Measurements from ENCODE around the gene BRD9.
"Not testable (repeated sequence)": the region's sequence is repeated elsewhere in the genome, so short reads cannot be mapped to it uniquely, and the experiment has no call there.

Gene BRD9

DNA sequence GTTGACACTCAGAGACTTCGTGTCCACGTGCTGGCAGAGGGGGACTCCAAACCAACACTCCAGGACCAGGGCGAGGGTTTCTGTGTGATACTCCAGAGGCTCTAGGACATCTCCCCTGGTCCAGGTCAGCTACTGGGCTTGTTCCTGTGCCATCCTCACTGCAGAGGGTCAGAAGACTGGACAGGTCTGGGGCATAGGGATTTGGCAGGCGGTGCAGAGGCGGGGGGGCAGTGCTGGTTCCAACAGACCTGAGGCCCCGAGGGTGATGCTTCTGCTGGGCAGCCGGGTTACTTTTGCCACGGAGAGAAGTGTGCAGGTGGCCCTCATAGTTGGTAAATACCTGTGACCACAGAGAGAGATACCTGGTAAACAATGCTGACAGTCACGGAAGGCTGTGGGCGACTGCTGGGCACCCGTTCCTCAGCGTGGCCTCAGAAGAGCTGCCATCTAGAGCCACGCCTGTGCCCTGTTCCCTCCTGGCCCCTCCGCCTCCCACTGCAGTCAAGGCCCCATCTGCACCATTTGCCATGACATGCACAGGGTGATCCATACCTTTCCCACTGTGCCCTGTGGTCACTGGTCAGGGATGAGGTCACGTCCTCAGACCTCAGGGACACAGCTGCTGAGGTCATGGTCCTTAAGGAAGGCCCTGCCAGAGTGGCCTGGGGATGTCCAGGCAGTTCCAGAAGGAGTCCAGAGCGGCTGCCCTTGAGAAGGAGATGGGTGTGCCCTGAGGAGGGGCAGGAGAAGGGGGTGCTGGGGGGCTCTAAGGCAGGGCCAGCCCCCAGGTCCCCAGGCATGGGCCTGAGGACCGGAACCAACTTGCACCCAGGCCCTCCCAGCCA is 30.1 kb upstream of the BRD9 start:
- DNase-seq (ENCODE audit: low spot score) = no peak

DNA sequence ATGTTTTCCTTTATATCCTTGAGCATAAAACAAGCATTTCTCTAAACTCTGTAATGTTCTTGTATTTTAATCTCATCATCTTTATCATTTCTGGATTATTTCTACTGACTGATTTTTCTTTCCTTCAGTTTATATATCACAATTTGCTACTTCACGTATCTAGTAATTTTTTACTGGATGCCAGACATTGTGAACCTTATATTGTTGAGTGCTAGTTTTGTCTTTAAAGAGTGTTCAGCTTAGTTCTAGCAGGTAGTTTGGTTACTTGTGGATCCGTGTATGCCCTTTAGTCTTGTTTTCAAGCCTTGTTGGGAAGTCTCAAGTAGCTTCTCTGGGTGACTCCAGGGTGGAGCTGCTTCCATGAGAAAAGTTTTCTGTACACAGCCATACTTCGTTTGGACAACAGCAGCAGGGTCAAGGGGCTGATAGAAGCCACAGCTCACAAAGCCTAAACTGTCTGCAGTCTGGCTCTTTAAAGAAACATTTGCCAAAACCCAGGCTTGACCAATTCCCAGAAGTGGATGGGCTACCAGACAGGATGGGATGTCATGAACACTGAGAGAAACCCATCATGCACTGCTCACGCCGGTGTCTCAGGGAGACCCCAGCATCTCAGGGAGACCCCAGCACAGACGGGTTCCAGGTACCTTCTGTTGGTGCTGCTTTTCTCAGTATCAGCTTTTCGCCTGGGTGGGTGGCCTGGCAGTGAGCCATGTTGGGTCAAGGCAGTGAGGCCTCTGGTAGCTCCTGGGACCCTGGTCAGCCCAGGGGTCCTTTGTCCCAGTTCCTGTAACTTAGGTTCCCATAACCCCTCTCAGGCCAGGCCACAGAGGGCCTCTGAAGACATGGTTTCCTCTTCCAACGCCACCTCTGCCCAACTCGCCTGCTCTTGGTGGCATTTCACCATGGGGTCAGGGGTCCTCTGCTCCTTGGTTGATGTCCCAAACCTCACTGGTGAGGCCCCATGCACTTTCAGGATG is 29.1 kb upstream of the BRD9 start:
- DNase-seq (ENCODE audit: low spot score) = no peak

DNA sequence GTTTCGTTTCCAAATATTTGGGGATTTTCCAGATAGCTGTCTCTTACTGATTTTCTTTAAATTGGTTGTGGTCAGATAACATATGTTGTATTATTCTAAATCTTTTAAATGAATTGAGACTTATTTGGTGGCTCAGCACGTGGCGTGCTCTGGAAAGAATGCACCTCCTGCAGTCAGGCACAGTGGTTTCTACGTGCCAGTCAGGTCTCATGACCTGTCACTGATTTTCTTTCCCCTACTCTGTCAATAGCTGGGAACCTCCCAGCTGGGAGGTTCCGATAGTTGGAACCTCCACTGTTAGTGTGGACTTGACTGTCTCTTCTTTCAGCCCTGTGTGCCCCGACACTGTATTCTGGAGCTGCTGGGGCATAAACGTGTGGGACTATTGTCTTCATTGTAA is 27.7 kb upstream of the BRD9 start:
- no peak for DNase-seq (ENCODE audit: low spot score)

DNA sequence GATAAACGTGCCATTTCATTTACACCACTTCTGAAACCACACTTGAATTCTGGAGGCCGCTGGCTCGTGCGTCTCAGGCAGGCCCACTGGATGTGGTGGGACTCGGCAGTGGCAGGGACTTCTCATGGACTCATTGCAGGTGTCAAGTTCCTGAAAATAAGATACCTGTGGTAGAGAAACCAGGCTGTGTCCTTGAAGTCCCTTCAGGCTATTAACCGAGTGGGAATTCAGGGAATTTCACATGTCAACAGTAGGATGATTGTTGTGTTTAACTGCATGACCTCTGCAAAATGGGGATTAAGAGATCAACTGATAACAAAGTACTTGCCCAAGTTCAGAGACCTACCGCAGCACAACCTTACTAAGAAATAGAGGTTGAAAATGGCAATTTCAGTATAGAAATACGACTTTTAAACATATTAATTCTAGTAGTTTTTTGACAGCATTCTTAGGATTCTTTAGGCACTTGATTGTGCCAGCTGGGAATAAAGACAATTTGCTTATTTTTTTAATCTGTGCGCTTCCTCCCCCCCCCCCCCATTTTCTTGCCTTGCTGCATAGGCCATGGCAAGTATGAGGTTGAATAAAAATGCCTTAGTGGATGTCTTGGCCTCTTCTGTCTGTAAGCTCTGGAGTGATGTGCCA is 26.9 kb upstream of the BRD9 start:
- no peak for DNase-seq (ENCODE audit: low spot score)

DNA sequence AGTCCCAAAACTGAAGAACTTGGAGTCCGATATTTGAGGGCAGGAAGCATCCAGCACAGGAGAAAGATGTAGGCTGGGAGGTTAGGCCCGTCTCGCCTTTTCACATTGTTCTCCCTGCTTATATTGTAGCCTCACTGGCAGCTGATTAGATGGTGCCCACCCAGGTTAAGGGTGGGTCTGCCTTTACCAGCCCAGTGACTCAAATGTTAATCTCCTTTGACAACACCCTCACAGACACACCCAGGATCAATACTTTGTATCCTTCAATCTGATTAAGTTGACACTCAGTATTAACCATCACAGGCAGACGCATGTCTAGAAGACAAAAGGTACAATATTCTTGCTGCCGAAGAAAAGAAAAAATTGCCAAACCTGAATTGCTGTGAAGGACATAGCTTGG is 26.1 kb upstream of the BRD9 start:
- not testable (repeated sequence) for DNase-seq (ENCODE audit: low spot score)

DNA sequence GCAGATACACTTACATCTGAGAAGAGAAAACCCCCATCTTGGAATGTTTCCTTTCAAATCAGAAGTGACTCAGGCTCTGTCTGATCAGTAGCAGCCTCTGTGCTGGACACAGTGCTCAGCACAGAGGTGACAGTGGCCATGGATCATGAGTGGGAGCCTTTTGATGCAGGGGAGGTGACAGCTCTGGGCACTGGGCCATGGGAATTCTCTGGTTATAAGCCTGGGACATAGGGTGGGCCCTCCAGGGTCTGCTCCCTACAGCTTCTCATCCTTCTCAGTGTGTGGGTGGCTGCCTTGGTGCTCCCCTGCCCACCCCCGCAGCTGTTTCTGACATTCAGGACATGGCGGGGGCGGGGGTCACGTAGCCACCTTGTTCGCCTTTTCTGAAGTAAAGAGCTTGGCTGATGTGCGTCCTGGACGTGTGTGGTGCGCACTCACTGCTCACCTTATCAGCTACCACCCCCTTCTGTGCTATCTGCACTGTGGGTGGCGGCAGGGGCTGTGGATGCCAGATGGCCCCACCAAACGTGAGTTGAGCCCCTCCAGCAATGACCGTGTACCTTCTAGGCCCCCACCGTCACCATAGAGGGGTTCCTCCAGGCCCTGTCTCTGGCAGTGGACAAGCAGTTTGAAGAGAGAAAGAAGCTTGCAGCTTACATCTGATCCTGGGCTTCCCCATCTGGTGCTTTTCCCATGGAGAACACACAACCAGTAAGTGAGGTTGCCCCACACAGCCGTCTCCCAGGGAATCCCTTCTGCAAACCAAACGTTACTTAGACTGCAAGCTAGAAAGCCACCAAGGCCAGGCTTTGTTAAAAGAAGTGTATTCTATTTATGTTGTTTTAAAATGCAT is 24.1 kb upstream of the BRD9 start:
- no peak for DNase-seq (ENCODE audit: low spot score)

DNA sequence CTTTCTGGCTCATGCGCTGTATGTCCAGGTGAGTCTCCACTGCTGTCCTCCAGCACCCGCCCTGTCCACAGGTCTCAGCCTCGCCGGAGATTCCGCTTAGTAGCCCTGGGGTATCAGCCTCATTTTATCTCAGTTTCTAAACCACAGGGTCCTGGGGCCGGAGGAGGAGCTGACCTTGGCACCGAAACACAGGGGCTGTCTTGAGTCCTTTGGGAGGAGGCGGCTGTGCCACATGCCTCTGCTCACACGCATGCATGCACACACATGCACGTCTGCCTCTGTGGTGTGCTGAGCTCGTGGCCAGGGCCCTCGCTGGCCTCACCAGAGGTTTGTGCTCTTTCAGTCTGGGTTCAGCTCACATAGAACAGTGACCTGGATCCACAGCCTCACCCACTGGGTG is 23.3 kb upstream of the BRD9 start:
- DNase-seq (ENCODE audit: low spot score) = no peak

DNA sequence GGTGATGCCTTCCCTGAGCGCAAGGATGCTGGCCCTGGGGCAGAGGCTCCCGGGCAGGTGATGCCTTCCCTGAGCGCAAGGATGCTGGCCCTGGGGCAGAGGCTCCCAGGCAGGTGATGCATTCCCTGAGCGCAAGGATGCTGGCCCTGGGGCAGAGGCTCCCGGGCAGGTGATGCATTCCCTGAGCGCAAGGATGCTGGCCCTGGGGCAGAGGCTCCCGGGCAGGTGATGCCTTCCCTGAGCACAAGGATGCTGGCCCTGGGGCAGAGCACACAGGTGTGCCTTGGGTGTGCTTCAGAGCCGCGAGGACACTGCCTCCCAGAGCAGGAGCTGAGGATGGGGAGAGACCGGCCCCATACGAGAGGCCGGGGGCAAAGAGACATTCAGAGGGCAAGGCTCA is 22.7 kb upstream of the BRD9 start:
- not testable (repeated sequence) for DNase-seq (ENCODE audit: low spot score)

DNA sequence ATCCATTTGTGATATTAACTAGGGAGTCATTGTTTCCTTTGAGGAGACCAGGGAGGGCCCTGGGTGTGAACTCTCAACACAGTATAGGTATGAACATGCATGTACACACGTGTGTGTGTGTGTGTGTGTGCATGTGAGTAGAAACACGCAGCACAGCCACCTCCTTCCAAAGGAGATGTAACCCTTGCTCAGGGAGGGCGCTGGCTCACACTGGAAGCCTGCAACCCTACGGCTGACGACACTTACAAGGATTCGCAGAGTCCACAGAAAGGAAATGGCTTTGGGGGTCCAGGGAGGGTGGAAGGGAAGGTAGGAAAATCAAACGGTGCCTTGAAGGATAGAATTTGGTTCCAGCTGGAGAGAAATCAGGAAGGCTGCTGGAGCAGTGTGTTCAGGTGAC is 22.0 kb upstream of the BRD9 start:
- no peak for DNase-seq (ENCODE audit: low spot score)

DNA sequence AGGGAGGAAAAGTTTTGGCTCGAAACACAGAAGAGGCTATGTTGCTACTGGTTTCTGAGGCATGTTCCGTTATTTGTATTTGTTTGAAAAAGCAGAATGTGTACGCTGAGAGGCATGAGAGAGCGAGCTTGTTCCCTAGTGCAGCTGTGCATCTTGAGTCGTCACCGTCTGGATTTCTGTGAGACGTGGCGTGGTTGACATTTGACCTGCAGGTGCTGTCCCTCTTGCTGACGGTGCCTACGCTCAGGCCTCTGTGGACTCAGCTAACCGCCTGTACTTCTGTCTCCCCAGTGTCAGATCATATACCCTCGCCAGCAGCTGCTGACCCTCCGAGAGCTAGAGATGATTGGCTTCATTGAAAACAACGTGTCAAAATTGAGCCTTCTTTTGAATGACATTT is 21.6 kb upstream of the BRD9 start:
- DNase-seq (ENCODE audit: low spot score) = no peak

DNA sequence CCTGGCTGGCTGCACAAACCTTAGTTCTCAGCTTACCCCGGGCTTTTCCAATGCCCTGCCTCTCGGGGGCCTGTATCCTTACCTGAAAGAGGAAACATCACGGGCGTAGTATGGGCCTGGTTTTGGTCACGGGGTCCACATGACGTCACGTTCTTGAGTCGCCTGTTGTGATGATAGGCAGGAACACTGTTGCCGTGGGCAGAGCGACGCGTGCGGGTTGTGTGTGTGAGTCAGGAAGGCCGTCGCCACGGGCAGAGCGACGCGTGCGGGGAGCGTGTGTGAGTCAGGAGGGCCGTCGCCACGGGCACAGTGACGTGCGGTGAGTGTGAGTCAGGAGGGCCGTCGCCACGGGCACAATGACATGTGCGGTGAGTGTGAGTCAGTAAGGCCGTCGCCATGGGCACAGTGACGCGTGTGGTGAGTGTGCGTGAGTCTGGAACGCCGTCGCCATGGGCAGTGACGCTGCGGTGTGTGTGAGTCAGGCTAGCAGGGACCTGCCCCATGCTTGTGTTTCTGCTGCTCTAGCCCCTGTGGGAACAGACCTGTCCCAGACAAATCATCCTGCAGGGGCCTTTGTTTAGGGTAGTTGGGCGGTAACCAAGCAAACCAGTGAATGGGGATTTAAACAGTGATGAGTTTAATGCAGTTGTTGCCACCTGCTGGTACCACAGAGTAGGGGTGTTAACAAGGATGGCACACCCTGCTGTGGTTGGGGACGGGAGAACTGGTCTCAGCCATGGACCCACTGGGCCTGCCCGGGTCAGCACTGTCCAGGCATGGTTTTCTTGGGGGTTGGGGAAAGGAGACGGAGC is 19.9 kb upstream of the BRD9 start:
- no peak for DNase-seq (ENCODE audit: low spot score)

DNA sequence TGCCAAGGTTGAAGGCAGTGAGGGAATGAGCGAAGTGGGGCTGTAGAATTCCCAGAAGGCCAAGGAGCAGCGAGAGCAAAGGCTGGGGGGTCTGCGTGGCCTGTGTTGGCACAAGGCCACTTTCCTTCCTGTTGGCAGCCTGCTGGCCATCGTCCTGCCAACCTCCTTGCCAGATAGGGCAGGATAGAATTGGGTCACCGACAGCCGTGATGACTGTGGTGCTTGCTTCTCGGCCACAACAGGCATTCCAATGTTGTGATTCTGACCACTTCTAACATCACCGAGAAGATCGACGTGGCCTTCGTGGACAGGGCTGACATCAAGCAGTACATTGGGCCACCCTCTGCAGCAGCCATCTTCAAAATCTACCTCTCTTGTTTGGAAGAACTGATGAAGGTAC is 19.0 kb upstream of the BRD9 start:
- no peak for DNase-seq (ENCODE audit: low spot score)

DNA sequence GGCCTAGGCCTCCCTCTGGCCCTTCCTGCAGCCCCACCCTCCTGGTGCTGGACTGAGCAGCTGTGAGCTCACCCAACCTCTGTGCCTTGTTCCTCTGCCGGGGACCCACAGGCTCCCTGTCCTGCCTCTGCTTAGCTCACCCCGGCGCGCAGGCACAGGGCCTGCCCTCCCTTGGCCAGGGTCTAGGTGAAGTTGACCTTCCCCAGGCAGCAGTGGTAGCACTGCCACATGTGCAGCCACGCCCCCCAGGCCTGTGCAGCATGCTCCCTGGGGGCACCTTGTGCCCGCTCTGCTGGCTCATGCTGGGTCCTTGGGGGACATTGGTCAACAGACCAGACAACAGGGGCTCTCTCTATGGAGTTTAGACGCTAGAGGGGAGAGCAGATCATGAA is 18.2 kb upstream of the BRD9 start:
- DNase-seq (ENCODE audit: low spot score) = no peak

DNA sequence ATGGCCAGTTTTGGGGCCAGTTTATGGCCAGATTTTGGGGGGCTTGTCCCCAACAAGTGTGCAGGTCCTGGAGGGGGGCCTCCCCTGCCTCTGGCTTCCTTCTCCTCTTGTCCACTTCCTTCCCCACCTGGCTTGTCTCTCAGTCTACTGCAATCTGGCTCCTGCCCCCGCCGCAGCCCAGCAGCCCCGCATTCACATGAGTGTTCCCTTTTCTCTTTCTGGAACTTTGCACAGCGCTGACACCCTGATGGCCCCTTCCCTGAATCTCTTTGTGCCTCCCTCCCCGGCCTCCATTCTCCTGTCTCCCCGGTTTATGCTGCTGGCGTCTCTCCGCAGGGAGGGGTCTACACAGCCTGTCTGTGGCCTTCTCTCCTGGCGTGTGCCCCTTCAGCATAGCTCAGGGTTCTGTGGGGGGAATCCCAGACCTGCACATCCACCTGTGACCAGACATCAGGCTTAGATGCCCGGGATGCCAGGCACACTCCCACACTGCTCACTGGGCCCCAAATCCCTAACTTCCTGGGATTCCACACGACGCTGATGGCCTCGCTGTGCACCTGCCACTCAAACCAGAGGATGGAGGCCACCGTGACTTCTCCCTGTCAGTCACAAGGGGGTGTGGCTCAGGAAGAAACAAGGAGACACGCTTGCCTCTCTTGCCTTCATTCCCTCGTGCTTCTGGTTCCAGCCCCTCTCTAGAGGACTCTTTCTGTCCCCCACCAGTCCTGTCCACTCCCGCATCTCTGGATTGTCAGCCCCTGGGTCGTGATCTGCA is 17.6 kb upstream of the BRD9 start:
- no peak for DNase-seq (ENCODE audit: low spot score)

DNA sequence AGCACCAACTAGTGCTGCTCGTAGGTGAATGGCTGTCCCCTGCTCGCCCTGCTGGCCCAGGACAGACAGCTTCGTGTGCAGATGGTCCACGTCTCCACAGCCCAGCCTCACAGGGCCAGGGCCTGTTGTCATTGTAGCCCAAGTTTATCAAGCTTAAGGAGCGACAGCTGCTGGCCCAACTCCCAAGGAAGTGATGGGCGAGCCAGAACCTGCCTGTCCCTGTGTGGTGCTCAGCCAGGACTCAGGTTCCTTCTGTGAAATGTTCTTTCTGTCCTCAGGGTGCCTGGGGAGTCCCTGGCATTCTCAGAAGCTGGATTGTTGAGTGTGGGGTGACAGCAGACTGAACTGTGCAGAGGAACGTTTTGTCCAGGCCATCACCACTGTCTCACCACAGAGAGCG is 16.5 kb upstream of the BRD9 start:
- DNase-seq (ENCODE audit: low spot score) = no peak

DNA sequence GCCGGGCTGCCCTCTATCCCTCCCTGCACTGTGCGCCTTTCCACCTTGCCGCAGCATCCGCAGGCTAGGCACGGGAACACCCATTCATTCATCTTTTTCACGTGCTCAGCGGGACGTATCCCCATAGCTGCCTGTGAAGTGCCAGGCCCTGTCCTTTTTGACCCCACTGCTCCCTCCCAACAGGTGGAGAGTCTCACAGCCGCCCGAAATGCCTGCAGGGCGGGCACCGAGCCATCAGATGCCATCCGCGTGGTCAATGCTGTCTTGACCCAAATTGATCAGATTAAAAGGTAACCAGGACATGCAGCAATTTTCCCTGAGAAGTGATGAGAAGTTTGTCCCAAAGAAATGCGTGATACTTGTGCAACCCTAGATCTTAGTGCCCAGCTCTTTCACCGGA is 15.6 kb upstream of the BRD9 start:
- DNase-seq (ENCODE audit: low spot score) = no peak

DNA sequence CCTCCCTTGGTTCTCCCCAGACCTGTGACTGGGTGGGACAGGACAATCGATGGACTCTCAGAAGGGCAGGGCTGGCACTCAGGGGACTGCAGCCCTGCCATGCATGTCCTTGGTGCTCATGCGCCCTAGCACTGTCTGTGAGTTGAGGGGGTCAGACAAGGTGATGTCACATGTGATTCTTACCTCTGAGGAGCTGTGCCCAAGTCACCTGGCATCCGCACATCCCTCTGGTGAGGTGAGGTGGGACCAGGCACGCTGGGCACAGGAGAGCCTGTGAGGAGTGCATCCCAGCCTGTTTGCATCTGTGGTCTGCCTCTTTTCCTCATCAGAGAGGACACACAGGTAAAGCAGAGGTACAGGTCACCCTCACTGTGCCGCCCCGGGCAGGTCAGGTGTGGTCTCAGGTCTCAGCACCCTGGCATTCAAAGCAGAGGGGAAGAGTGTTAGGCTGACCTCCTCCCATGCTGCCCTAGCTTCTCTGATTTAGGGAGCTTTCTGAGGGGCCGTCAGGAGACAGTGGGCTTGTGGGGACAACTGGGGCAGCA is 14.8 kb upstream of the BRD9 start:
- no peak for DNase-seq (ENCODE audit: low spot score)

DNA sequence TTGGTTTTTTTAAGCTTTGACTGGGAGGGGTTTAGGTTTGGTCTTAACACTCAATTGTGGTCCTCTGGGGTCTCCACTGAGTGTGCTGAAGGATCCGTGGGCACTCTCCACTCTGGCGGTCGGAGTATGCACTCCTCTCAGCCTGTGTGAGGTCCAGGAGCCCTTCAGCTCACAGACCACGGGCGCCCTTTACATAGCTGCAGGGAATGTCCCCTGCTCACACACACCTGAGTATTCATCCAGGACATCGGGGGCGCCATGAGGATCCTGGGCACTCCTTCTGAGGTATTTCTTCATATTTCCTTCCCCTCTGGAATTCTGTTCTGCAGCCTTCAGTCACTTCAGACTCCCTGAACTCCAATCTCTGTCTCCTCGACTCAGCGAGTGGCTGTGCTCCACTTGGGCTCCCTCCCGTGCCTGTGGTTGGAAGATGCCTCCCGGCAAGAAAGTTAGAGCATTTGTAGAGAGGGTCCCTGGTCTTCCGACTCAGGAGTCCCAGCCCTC is 12.6 kb upstream of the BRD9 start:
- no peak for DNase-seq (ENCODE audit: low spot score)

DNA sequence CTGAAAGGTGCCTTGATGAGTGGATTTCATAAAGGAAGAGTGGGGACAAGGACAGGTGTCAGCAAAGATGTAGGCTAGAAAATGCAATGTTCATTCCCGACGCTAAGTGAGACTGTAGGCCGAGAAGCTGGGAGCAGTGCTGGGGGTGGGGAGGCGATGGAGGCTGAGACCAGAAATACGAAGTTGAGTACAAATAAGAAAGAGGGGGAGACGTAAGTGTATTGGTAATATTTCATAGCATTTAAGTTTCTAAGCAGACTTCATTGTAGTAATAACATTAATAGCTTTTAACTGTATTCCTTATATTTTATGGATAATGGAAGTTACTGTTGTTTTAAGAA is 11.1 kb upstream of the BRD9 start:
- DNase-seq (ENCODE audit: low spot score) = no peak
